K562 (cell line): Measurements from ENCODE around the gene FAM83F. TPM values are rescaled to one million over a fixed set of nuclear protein-coding genes. Genes with fewer than 3 reads are reported as not detected.

Experiments used
- ARNT ChIP-seq, 2 experiments: fragments of 450-650 bp; IDR thresholded peaks; 2 replicates each; pipeline ENCODE4 v1.6.1; 2016; ENCODE audit warnings: mild to moderate bottlenecking in 1 of 2
- CBFA2T3 ChIP-seq: fragments of 450-650 bp; IDR thresholded peaks from 2 replicates; pipeline ENCODE4 v1.6.1; 2017
- COPS2 ChIP-seq: fragments of 450-650 bp; conservative IDR thresholded peaks from 2 replicates; pipeline ENCODE4 v1.6.1; 2016; ENCODE audit warnings: mild to moderate bottlenecking, moderate library complexity
- DDX20 ChIP-seq: fragments of 450-650 bp; IDR thresholded peaks from 2 replicates; pipeline ENCODE4 v1.6.1; 2016; ENCODE audit warnings: missing genetic modification characterization, low read depth, mild to moderate bottlenecking, missing compliant biosample characterization, moderate library complexity
- E2F6 ChIP-seq, 2 experiments: IDR thresholded peaks; 2 replicates each; pipeline ENCODE4 v1.6.1; 2011; ENCODE audit warnings: borderline replicate concordance in 1 of 2, control low read depth in 1 of 2, low read depth in 1 of 2, low read length in 1 of 2, mild to moderate bottlenecking in 1 of 2, mixed read lengths in 1 of 2, moderate library complexity in 1 of 2; ENCODE audit not compliant: insufficient read depth in 1 of 2, insufficient read length in 1 of 2, poor library complexity in 1 of 2, severe bottlenecking in 1 of 2; ENCODE audit errors: extremely low read depth in 1 of 2
- ETS2 ChIP-seq: IDR thresholded peaks from 2 replicates; pipeline ENCODE4 v1.6.1; 2016; ENCODE audit warnings: borderline replicate concordance, missing genetic modification characterization, mild to moderate bottlenecking, moderate library complexity, missing compliant biosample characterization; ENCODE audit not compliant: poor library complexity, severe bottlenecking
- GATA2 ChIP-seq: sonication (generic); formaldehyde crosslinking; IDR thresholded peaks from 2 replicates; pipeline ENCODE4 v1.4.0; 2020; ENCODE audit warnings: mild to moderate bottlenecking, missing genetic modification reagents
- IRF9 ChIP-seq: fragments of 450-650 bp; IDR thresholded peaks from 2 replicates; pipeline ENCODE4 v1.6.1; 2016; ENCODE audit warnings: missing biosample characterization, missing genetic modification characterization
- JUND ChIP-seq, 2 experiments: IDR thresholded peaks; 2 replicates in 1 of 2; 3 replicates in 1 of 2; pipeline ENCODE4 v1.6.1; 2011; ENCODE audit warnings: borderline replicate concordance in 2 of 2, low read depth in 2 of 2, low read length in 2 of 2, improper control_type of control experiment in 1 of 2, missing biosample characterization in 1 of 2, missing genetic modification characterization in 1 of 2, missing genetic modification reagents in 1 of 2
- NCOA2 ChIP-seq, 2 experiments: fragments of 450-650 bp; IDR thresholded peaks; 2 replicates each; pipeline ENCODE4 v1.6.1; 2018; ENCODE audit warnings: mild to moderate bottlenecking in 2 of 2, moderate library complexity in 1 of 2; ENCODE audit not compliant: partially characterized antibody in 2 of 2
- PBX2 ChIP-seq, 2 experiments: IDR thresholded peaks in 1 of 2; conservative IDR thresholded peaks in 1 of 2; 2 replicates each; pipeline ENCODE4 v1.6.1; 2016; ENCODE audit warnings: low read depth in 2 of 2, mild to moderate bottlenecking in 1 of 2, missing compliant biosample characterization in 1 of 2, missing genetic modification characterization in 1 of 2, moderate library complexity in 1 of 2
- POLR2H ChIP-seq: IDR thresholded peaks from 2 replicates; pipeline ENCODE4 v1.6.1; 2016; ENCODE audit warnings: missing genetic modification characterization, low read depth, mild to moderate bottlenecking, control low read depth, missing compliant biosample characterization, moderate library complexity
- SMARCA5 ChIP-seq: fragments of 450-650 bp; IDR thresholded peaks from 2 replicates; pipeline ENCODE4 v1.6.1; 2016
- TARDBP ChIP-seq: fragments of 450-650 bp; IDR thresholded peaks from 2 replicates; pipeline ENCODE4 v1.6.1; 2016
- TFAP4 ChIP-seq: sonication (generic); formaldehyde crosslinking; IDR thresholded peaks from 2 replicates; pipeline ENCODE4 v1.8.0; 2022; ENCODE audit warnings: missing genetic modification reagents, mild to moderate bottlenecking, moderate library complexity, borderline replicate concordance
- TRIM24 ChIP-seq, 2 experiments: fragments of 450-650 bp; IDR thresholded peaks; 2 replicates each; pipeline ENCODE4 v1.6.1; 2016
- TSHZ1 ChIP-seq: fragments of 250-450 bp; sonication (Bioruptor Pico); IDR thresholded peaks from 2 replicates; pipeline ENCODE4 v1.4.0; 2020; ENCODE audit warnings: mild to moderate bottlenecking, moderate library complexity
- ZNF551 ChIP-seq: fragments of 250-450 bp; sonication (Bioruptor Pico); IDR thresholded peaks from 2 replicates; pipeline ENCODE4 v1.5.0; 2021; ENCODE audit warnings: mild to moderate bottlenecking, moderate library complexity
- polyA plus RNA-seq, 8 experiments: library from polyadenylated mRNA; depleted of rRNA in 4 of 8; stranded (reverse) in 5 of 8; unstranded in 3 of 8; fragments of >200 nt; fragmentation: Nextera tagmentation in 2 of 8; fragmentation: Illumina TruSeq in 1 of 8; extraction: Ambion mirVana in 2 of 8; extraction: Trizol in 1 of 8; gene quantifications; 2 replicates each; pipeline versions ENCODE4 v1.2.1 to v1.2.3, GENCODE V29; 2011 to 2014; ENCODE audit warnings: inconsistent platforms in 1 of 8, missing spikeins in 1 of 8
- total RNA-seq, 7 experiments: library from RNA; depleted of rRNA in 6 of 7; stranded (reverse); fragments of >200 nt in 6 of 7; fragmentation: Illumina TruSeq in 2 of 7; extraction: Trizol in 2 of 7; gene quantifications; 2 replicates each; pipeline versions ENCODE4 v1.2.1 to v1.2.3, GENCODE V29; 2011 to 2021; ENCODE audit warnings: low replicate concordance in 1 of 7

The FAM83F gene
- total and polyA plus RNA-seq, 9 of the 15 experiments (the other 6 are each of a cell fraction or from before 2014, with no cell fraction given) = under 0.01 to 0.13 (median 0.04) TPM; not detected in 1

- TF ChIP-seq IRF9 (tag) (no peak), NCOA2 (IDR thresholded peaks at IDR 0.05; ENCODE audit: partially characterized antibody in 2 of 2) (no peak), ARNT (IDR thresholded peaks at IDR 0.05) (no peak), TRIM24 (IDR thresholded peaks at IDR 0.05) (peak; percentile 39 to 74; a peak in 3 of 4 replicates), CBFA2T3 (peak; percentile 94), COPS2 (no peak), GATA2 (peak; percentile 55), DDX20 (tag) (no peak), JUND (IDR thresholded peaks at IDR 0.05; ENCODE audit: borderline replicate concordance, low read depth, low read length) (peak; percentile 98), JUND (tag; IDR thresholded peaks at IDR 0.05; ENCODE audit: borderline replicate concordance, low read depth, low read length) (peak; percentile 97; the same call in 2 of the 3 replicates), E2F6 (IDR thresholded peaks at IDR 0.05; ENCODE audit: borderline replicate concordance in 1 of 2, extremely low read depth in 1 of 2, insufficient read depth in 1 of 2, insufficient read length in 1 of 2, low read depth in 1 of 2, low read length in 1 of 2, poor library complexity in 1 of 2, severe bottlenecking in 1 of 2) (no peak), TARDBP (no peak), POLR2H (tag) (0 out of 2 replicates have a peak, but pooled peaks have one; percentile 10), TFAP4 (0 out of 2 replicates have a peak, but pooled peaks have one; percentile 33), PBX2 (CRISPR knock-in tag; IDR thresholded peaks at IDR 0.05; ENCODE audit: low read depth) (no peak), PBX2 (tag; conservative IDR thresholded peaks at IDR 0.05; ENCODE audit: low read depth) (0 out of 2 replicates have a peak, but pooled peaks have one; percentile 18), ETS2 (tag) (no peak), TSHZ1 (CRISPR knock-in tag) (no peak), SMARCA5 (no peak), ZNF551 (CRISPR knock-in tag) (no peak)
Observed at GRCh38 chr22:39965748-39966147, 29.0 kb upstream of the FAM83F start (continued).
